Activated CD4-positive, alpha-beta T cell treated with anti-CD3 and anti-CD28 coated beads for 36 hours (primary cell): ENCODE measurements around the gene VIL1. TPM values are rescaled to one million over a fixed set of nuclear protein-coding genes. Genes with fewer than 3 reads are reported as not detected.

ENCODE experiments used
- ATAC-seq: fragments of 200-7000 bp; cut with Tn5 transposase; one replicate; pipeline ENCODE4 v1.10.0; 2021; ENCODE audit warnings: mild to moderate bottlenecking, moderate library complexity
- CTCF ChIA-PET: fragments of 350-600 bp; sonication (Branson Sonifier 250); formaldehyde crosslinking; loops from one replicate; lab custom pipeline; 2021; ENCODE audit warnings: antibody characterized with exemption; lab: Charles Lee
- POLR2A ChIA-PET: fragments of 350-600 bp; sonication (Branson Sonifier 250); formaldehyde crosslinking; loops from one replicate; lab custom pipeline; 2021; ENCODE audit warnings: antibody characterized with exemption, inconsistent platforms; lab: Charles Lee
- DNase-seq: peaks from one replicate; pipeline ENCODE4 v3.0.0-alpha.2; 2020
- H3K27ac Mint-ChIP-seq: one replicate; pipeline ENCODE4 v1.8.0; 2021; ENCODE audit warnings: mixed read lengths
- H3K27me3 Mint-ChIP-seq: one replicate; pipeline ENCODE4 v1.8.0; 2021; ENCODE audit warnings: mixed read lengths
- H3K36me3 Mint-ChIP-seq: one replicate; pipeline ENCODE4 v1.8.0; 2021; ENCODE audit warnings: low read depth, mixed read lengths
- H3K4me1 Mint-ChIP-seq: one replicate; pipeline ENCODE4 v1.8.0; 2021; ENCODE audit warnings: mixed read lengths
- H3K4me3 Mint-ChIP-seq: one replicate; pipeline ENCODE4 v1.8.0; 2021; ENCODE audit warnings: mild to moderate bottlenecking, moderate library complexity, mixed read lengths
- H3K9me3 Mint-ChIP-seq: one replicate; pipeline ENCODE4 v1.8.0; 2021; ENCODE audit warnings: low read depth, mixed read lengths
- intact Hi-C, 2 experiments: fragments of 100-400 bp; cut with DNase I in 1 of 2; cut with micrococcal nuclease in 1 of 2; formaldehyde crosslinking; loops; one replicate each; pipeline versions ENCODE4 v1.14.2 to v1.15.1; 2022 to 2024; cut with DNase I, micrococcal nuclease
- total RNA-seq, 2 experiments: library from RNA; stranded (reverse); gene quantifications; one replicate each; pipeline ENCODE4 v1.2.3, GENCODE V29; 2021

The VIL1 gene
- total RNA-seq, 2 experiments from 2014 or later, result not detected

DNA sequence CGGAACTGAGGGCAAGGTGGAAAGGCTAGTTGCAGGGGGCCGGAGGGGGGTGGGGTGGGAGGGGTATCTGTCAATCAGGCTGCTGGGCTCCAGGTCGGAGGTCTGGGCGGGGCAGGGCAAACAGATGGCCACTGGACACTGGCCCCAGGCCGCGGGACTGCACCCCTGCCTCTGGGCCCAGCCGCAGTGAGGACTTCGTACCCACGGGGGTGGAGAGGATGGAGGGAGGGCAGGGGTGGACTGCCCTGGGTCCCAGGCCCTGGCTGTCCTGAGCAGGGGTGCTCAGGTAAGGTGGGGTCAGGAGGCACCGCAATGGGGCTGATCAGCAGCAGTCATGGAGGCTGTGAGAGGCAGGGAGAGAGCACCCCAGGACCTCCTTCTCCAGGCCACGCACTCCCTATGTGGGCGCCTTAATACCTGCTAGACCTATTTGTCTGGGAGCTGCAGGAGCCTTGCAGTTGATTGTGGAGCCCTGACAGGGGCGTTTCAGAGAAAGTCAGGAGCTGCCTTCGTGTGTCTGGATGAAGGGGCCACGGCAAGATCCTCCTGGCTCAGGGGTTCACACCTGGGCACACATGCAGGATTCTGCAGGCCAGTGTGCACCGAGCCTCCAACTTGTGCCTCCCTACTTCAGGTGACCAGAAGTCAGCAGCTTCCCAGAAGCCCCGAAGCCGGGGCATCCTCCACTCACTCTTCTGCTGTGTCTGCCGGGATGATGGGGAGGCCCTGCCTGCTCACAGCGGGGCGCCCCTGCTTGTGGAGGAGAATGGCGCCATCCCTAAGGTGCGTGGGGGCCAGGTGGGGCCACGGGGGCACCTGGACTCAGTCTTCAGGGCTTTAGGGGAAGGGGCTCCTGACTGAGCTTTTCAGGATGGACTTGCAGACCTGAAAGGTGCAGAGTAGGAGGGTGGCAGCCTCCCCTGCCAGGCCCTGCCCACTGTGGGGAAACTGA is 17.7 kb upstream of the VIL1 start:
- DNase-seq (no peak), ATAC-seq (no peak)
- Mint-ChIP-seq H3K4me1 (peaks cover 41% of the 10 kb centered on the region), H3K36me3 (peaks cover 19% of the 10 kb centered on the region), H3K4me3 (peak overlapping the region; percentile 85), H3K27ac (no peak overlapping the region), H3K9me3 (no peaks in the 10 kb centered on the region), H3K27me3 (peaks cover 6% of the 10 kb centered on the region)
- CTCF ChIA-PET, result interaction anchor here (0.9 to 1.4 kb wide), 2 partner anchors 247 to 600 kb away, joined by 3 to 4 read pairs; no protein-coding TSS in a partner anchor
- intact Hi-C loops, result loop anchor here in 1 of 2 experiments (10.0 kb wide), 1 partner anchor 1144 kb away; the partner anchor contains the start of genes CHPF and TMEM198
- POLR2A ChIA-PET, result interaction anchor here (0.6 kb wide), 1 partner anchor 455 kb away, joined by 3 read pairs; no protein-coding TSS in a partner anchor

DNA sequence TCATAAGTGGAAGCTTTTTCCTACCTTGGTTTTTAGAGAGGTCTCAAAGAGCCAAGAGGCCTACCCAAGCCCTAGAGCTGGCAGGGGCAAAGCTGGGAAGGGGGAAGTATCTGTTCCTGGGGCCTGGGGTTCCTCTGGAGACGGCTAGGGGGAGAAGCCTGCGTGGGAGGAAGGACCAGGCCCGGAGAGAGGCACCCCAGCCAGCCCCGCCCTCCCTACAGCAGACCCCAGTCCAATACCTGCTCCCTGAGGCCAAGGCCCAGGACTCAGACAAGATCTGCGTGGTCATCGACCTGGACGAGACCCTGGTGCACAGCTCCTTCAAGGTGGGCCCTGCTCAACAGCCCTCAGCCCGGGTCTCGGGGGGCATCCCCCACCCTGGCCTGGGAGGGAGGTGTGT is 17.0 kb upstream of the VIL1 start:
- peaks cover 40% of the 10 kb centered on the region for H3K4me1 Mint-ChIP-seq
- intact Hi-C loops, result loop anchor here in 1 of 2 experiments (10.0 kb wide), 1 partner anchor 1143 kb away; the partner anchor contains the start of genes CHPF and TMEM198

DNA sequence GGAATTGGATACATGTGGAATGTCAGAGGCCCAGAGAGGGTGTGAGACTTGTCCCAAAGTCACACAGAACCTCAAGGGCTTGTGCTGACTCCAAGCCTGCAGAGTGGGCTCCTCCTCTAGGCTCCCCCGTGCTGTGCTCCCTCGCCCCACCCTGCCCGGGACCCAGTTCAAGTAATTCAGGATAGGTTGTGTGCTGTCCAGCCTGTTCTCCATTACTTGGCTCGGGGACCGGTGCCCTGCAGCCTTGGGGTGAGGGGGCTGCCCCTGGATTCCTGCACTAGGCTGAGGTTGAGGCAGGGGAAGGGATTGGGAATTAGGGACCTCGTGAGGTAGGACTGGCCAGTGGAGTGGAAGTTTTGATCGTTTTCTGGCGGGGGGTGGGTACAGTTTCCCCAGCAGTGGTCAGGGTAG is 16.4 kb upstream of the VIL1 start:
- Mint-ChIP-seq H3K4me1 (peaks cover 39% of the 10 kb centered on the region), H3K27me3 (peaks cover 5% of the 10 kb centered on the region)

More for the DNA sequence above, 17.0 kb upstream of the VIL1 start:
- peaks cover 5% of the 10 kb centered on the region for H3K27me3 Mint-ChIP-seq
- no peak overlapping the region for H3K27ac Mint-ChIP-seq
- DNase-seq (no peak), ATAC-seq (no peak)
- ChIA-PET CTCF (interaction anchor here (0.9 kb wide), 1 partner anchor 600 kb away, joined by 3 read pairs; no protein-coding TSS in a partner anchor), POLR2A (interaction anchor here (0.6 kb wide), 1 partner anchor 454 kb away, joined by 3 read pairs; no protein-coding TSS in a partner anchor)
- H3K36me3 Mint-ChIP-seq, result peaks cover 19% of the 10 kb centered on the region
- H3K4me3 Mint-ChIP-seq, result peak overlapping the region; percentile 85
- H3K9me3 Mint-ChIP-seq, result no peaks in the 10 kb centered on the region

DNA sequence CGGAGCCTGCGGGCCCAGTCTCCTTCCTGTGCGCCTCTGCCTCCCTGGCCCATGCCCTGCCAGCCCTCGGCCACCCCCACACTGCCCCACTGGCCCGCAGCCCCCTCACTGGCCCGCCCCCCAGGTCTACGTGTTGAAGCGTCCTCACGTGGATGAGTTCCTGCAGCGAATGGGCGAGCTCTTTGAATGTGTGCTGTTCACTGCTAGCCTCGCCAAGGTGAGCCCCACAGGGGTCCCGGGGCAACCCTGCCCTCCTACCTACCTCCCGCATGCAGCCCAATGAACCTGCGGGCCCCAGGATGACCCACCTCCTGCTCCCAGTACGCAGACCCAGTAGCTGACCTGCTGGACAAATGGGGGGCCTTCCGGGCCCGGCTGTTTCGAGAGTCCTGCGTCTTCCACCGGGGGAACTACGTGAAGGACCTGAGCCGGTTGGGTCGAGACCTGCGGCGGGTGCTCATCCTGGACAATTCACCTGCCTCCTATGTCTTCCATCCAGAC is 16.0 kb upstream of the VIL1 start:
- CTCF ChIA-PET, result interaction anchor here (0.8 kb wide), 1 partner anchor 859 kb away, joined by 3 read pairs; no protein-coding TSS in a partner anchor
- peaks cover 2% of the 10 kb centered on the region for H3K27me3 Mint-ChIP-seq
- POLR2A ChIA-PET, result no interaction called here
- H3K4me3 Mint-ChIP-seq, result no peak overlapping the region
- ATAC-seq, result no peak
- H3K4me1 Mint-ChIP-seq, result peaks cover 38% of the 10 kb centered on the region
- DNase-seq, result no peak
- intact Hi-C loops, result loop anchor here in 1 of 2 experiments (10.0 kb wide), 1 partner anchor 1142 kb away; the partner anchor contains the start of genes CHPF and TMEM198
- no peak overlapping the region for H3K27ac Mint-ChIP-seq
- peaks cover 19% of the 10 kb centered on the region for H3K36me3 Mint-ChIP-seq
- H3K9me3 Mint-ChIP-seq, result no peaks in the 10 kb centered on the region

More for the DNA sequence above, 16.4 kb upstream of the VIL1 start:
- DNase-seq, result no peak
- intact Hi-C loops, result loop anchor here in 1 of 2 experiments (10.0 kb wide), 1 partner anchor 1142 kb away; the partner anchor contains the start of genes CHPF and TMEM198
- no peak for ATAC-seq
- no peaks in the 10 kb centered on the region for H3K9me3 Mint-ChIP-seq
- no peak overlapping the region for H3K27ac Mint-ChIP-seq
- POLR2A ChIA-PET, result no interaction called here
- peaks cover 19% of the 10 kb centered on the region for H3K36me3 Mint-ChIP-seq
- CTCF ChIA-PET, result no interaction called here
- H3K4me3 Mint-ChIP-seq, result no peak overlapping the region

DNA sequence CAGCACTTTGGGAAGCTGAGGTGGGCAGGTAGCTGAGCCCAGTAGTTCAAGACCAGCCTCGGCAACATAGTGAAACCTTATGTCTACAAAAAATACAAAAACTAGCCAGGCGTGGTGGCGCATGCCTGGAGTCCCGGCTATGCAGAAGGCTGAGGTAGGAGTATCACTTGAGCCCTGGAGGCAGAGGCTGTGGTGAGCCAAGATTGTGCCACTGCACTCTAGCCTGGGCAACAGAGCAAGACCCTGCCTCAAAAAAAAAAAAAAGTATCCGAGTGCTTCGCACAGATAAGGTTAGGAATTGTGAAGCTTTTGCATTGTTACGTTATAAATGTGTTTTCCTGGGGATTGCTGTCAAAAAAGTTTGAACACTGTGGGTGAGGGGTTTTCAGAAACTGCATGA is 15.1 kb upstream of the VIL1 start:
- peaks cover 5% of the 10 kb centered on the region for H3K27me3 Mint-ChIP-seq
- H3K36me3 Mint-ChIP-seq, result peaks cover 19% of the 10 kb centered on the region
- ATAC-seq (no peak), DNase-seq (no peak)
- H3K4me1 Mint-ChIP-seq, result peaks cover 40% of the 10 kb centered on the region
- H3K4me3 Mint-ChIP-seq, result no peak overlapping the region
- H3K9me3 Mint-ChIP-seq, result no peaks in the 10 kb centered on the region
- ChIA-PET CTCF (interaction anchor here (0.6 to 1.0 kb wide), 3 partner anchors 9 to 858 kb away, joined by 3 to 7 read pairs (median 3); no protein-coding TSS in a partner anchor), POLR2A (interaction anchor here (1.1 kb wide), 1 partner anchor 113 kb away, joined by 4 read pairs; no protein-coding TSS in a partner anchor)
- no peak overlapping the region for H3K27ac Mint-ChIP-seq
- intact Hi-C loops, result loop anchor here in 1 of 2 experiments (10.0 kb wide), 1 partner anchor 1141 kb away; the partner anchor contains the start of genes CHPF and TMEM198

DNA sequence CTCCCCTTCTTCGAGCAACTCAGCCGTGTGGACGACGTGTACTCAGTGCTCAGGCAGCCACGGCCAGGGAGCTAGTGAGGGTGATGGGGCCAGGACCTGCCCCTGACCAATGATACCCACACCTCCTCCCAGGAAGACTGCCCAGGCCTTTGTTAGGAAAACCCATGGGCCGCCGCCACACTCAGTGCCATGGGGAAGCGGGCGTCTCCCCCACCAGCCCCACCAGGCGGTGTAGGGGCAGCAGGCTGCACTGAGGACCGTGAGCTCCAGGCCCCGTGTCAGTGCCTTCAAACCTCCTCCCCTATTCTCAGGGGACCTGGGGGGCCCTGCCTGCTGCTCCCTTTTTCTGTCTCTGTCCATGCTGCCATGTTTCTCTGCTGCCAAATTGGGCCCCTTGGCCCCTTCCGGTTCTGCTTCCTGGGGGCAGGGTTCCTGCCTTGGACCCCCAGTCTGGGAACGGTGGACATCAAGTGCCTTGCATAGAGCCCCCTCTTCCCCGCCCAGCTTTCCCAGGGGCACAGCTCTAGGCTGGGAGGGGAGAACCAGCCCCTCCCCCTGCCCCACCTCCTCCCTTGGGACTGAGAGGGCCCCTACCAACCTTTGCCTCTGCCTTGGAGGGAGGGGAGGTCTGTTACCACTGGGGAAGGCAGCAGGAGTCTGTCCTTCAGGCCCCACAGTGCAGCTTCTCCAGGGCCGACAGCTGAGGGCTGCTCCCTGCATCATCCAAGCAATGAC is 14.4 kb upstream of the VIL1 start:
- H3K27ac Mint-ChIP-seq, result no peak overlapping the region
- POLR2A ChIA-PET, result interaction anchor here (1.1 kb wide), 1 partner anchor 114 kb away, joined by 4 read pairs; no protein-coding TSS in a partner anchor
- DNase-seq (no peak), ATAC-seq (no peak)
- no peak overlapping the region for H3K4me3 Mint-ChIP-seq
- peaks cover 5% of the 10 kb centered on the region for H3K27me3 Mint-ChIP-seq
- CTCF ChIA-PET, result interaction anchor here (0.7 to 1.0 kb wide), 3 partner anchors 61 to 575 kb away, joined by 3 to 7 read pairs (median 3); no protein-coding TSS in a partner anchor
- intact Hi-C loops, result loop anchor here in 1 of 2 experiments (5.0 to 10.0 kb wide), 3 partner anchors 268 to 1140 kb away; partner anchors contain the start of genes CHPF, RNF25, STK36 and TMEM198
- H3K4me1 Mint-ChIP-seq, result peaks cover 40% of the 10 kb centered on the region
- peaks cover 19% of the 10 kb centered on the region for H3K36me3 Mint-ChIP-seq
- H3K9me3 Mint-ChIP-seq, result no peaks in the 10 kb centered on the region

DNA sequence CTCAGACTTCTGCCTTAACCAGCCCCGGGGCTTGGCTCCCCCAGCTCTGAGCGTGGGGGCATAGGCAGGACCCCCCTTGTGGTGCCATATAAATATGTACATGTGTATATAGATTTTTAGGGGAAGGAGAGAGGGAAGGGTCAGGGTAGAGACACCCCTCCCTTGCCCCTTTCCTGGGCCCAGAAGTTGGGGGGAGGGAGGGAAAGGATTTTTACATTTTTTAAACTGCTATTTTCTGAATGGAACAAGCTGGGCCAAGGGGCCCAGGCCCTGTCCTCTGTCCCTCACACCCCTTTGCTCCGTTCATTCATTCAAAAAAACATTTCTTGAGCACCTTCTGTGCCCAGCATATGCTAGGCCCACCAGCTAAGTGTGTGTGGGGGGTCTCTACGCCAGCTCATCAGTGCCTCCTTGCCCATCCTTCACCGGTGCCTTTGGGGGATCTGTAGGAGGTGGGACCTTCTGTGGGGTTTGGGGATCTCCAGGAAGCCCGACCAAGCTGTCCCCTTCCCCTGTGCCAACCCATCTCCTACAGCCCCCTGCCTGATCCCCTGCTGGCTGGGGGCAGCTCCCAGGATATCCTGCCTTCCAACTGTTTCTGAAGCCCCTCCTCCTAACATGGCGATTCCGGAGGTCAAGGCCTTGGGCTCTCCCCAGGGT is 13.7 kb upstream of the VIL1 start:
- peak overlapping the region; percentile 79 for H3K27ac Mint-ChIP-seq
- POLR2A ChIA-PET, result interaction anchor here (1.1 kb wide), 1 partner anchor 115 kb away, joined by 4 read pairs; no protein-coding TSS in a partner anchor

DNA sequence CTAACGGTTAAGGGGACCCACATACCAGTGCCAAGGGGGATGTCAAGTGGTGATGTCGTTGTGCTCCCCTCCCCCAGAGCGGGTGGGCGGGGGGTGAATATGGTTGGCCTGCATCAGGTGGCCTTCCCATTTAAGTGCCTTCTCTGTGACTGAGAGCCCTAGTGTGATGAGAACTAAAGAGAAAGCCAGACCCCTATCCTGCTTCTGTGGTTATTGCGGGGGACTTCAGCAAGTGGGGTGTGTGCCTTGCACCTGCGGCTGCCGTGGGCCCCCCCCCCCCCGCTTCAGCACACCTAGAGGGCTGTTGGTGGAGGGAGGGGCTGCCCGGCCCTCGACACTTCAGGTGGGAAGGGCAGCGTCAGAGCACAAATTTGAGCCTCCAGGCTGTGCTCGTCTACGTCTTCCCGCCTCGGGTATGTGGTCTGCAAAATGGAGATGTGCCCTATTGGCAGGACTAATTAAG is 13.1 kb upstream of the VIL1 start:
- Mint-ChIP-seq H3K4me1 (peaks cover 40% of the 10 kb centered on the region), H3K27me3 (peaks cover 5% of the 10 kb centered on the region), H3K36me3 (peaks cover 18% of the 10 kb centered on the region), H3K27ac (peak overlapping the region; percentile 79), H3K9me3 (no peaks in the 10 kb centered on the region), H3K4me3 (peak overlapping the region; percentile 74)
- ATAC-seq (peak; percentile 0), DNase-seq (peak; percentile 50)
- intact Hi-C loops, result loop anchor here (1.0 to 10.0 kb wide), 13 partner anchors 9 to 1139 kb away; partner anchors contain the start of genes CNOT9 (in 2 of the 2), USP37 (in 2 of the 2), AAMP (in 1 of the 2) and BCS1L (in 1 of the 2)
- POLR2A ChIA-PET, result no interaction called here
- CTCF ChIA-PET, result no interaction called here

More for the DNA sequence above, 13.7 kb upstream of the VIL1 start:
- no peak for DNase-seq
- no peak for ATAC-seq
- Mint-ChIP-seq H3K27me3 (peaks cover 5% of the 10 kb centered on the region), H3K4me3 (peak overlapping the region; percentile 74), H3K4me1 (peaks cover 40% of the 10 kb centered on the region), H3K36me3 (peaks cover 18% of the 10 kb centered on the region), H3K9me3 (no peaks in the 10 kb centered on the region)
- CTCF ChIA-PET, result interaction anchor here (0.7 to 1.0 kb wide), 3 partner anchors 61 to 575 kb away, joined by 3 to 7 read pairs (median 3); no protein-coding TSS in a partner anchor
- intact Hi-C loops, result loop anchor here in 1 of 2 experiments (5.0 to 10.0 kb wide), 3 partner anchors 267 to 1140 kb away; partner anchors contain the start of genes CHPF, RNF25, STK36 and TMEM198

DNA sequence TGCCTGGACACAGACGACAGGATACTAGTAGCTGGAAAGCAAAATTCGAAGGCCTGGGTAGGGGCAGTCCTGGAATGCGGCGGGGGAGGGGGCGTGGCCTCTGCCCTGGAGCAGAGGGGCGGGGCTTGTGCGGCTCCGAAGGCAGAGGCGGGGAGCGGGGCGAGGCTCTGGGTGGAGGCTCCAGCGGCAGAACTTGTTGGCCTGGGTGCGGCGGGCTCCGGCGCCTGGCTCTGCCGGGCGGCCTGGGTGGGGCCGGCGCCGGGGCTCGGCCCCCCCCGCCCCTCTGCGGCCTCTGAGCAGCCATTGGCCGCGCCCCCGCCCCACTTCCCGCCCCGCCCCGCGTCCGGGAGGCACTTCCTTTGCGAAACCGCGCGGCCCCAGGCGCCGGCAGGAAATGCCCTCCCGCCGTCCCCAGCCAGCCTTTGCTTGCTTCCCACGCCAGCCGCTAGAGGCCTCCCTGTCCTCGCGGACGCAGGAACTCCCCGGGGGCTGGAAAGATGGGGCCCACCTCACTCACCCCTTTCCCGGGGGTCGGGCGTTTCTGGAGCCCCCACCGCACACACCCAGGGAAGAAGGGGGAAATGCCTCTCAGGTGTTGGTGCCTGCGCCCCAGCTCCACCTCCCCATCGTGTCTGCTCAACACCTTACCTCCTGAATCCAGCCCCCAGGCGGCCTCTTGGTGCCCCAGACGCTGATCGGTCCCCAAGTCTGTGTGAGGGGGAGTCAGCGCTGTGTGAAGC is 12.5 kb upstream of the VIL1 start:
- intact Hi-C loops, result loop anchor here (1.0 to 10.0 kb wide), 13 partner anchors 10 to 1138 kb away; partner anchors contain the start of genes CNOT9 (in 2 of the 2), USP37 (in 2 of the 2), AAMP (in 1 of the 2) and BCS1L (in 1 of the 2)
- ChIA-PET POLR2A (interaction anchor here (1.0 kb wide), 1 partner anchor 83 kb away, joined by 3 read pairs; no protein-coding TSS in a partner anchor), CTCF (interaction anchor here (0.6 to 1.0 kb wide), 3 partner anchors 119 to 280 kb away, joined by 3 to 4 read pairs (median 3); no protein-coding TSS in a partner anchor)
- Mint-ChIP-seq H3K4me3 (peak overlapping the region; percentile 75), H3K36me3 (peaks cover 18% of the 10 kb centered on the region), H3K9me3 (no peaks in the 10 kb centered on the region), H3K27me3 (peaks cover 5% of the 10 kb centered on the region), H3K4me1 (peaks cover 38% of the 10 kb centered on the region), H3K27ac (peak overlapping the region; percentile 90)
- ATAC-seq (peak; percentile 88), DNase-seq (peak; percentile 97)
